ENCODE measurements around the gene SLC17A4.

DNA sequence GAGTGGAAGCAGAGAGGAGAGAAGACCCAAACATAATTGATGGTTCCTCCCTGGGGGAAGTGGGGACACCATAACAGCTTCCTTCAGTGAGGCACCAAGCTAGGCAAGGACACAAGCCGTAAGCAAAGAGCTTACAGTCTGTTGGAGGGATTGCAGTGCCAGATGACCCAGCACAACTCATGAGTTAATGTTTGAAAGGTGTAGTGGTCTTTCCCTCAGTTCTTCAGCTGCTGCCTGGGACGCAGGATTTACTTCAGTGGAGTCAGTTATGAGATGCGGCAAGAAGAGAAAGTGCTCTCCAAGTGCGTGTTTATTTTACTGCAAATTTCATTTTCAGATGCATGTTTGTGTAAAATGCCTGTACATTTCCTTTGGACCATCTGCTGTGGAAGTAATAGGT, 38.7 kb upstream of the SLC17A4 start:
- TF ChIP-seq, protein P1, sequence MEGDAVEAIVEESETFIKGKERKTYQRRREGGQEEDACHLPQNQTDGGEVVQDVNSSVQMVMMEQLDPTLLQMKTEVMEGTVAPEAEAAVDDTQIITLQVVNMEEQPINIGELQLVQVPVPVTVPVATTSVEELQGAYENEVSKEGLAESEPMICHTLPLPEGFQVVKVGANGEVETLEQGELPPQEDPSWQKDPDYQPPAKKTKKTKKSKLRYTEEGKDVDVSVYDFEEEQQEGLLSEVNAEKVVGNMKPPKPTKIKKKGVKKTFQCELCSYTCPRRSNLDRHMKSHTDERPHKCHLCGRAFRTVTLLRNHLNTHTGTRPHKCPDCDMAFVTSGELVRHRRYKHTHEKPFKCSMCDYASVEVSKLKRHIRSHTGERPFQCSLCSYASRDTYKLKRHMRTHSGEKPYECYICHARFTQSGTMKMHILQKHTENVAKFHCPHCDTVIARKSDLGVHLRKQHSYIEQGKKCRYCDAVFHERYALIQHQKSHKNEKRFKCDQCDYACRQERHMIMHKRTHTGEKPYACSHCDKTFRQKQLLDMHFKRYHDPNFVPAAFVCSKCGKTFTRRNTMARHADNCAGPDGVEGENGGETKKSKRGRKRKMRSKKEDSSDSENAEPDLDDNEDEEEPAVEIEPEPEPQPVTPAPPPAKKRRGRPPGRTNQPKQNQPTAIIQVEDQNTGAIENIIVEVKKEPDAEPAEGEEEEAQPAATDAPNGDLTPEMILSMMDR (conservative IDR thresholded peaks at IDR 0.05; ENCODE audit: low read depth, low read length) = no peak
- no peak for TF ChIP-seq EZH2 (IDR thresholded peaks at IDR 0.05; ENCODE audit: borderline replicate concordance, low read depth, low read length, poor library complexity, severe bottlenecking)
